Small intestine (tissue), 7 donors: ENCODE data around the gene NDUFV1. TPM values are rescaled to one million over a fixed set of nuclear protein-coding genes. Genes with fewer than 3 reads are reported as not detected.
"Not testable (repeated sequence)": the region's sequence is repeated elsewhere in the genome, so short reads cannot be mapped to it uniquely, and the experiment has no call there.

Source experiments
- DNase-seq, 2 donors: peaks; one replicate each; pipeline versions ENCODE4 v3.0.0 to v3.0.0-alpha.2; 2013
- FAIRE-seq: peaks from 2 replicates; lab custom pipeline; 2012; peaks lifted over from hg19 to GRCh38; lab: Jason Lieb, UNC
- H3K27ac ChIP-seq, 3 donors: one replicate each; pipeline ENCODE4 v1.5.1; 2013; ENCODE audit warnings: low read length in 2 of 3, mild to moderate bottlenecking in 2 of 3, control low read depth in 1 of 3, inconsistent platforms in 1 of 3, low read depth in 1 of 3, moderate library complexity in 1 of 3
- H3K27me3 ChIP-seq, 3 donors: one replicate each; pipeline ENCODE4 v1.6.1; 2013; ENCODE audit warnings: low read length in 3 of 3, inconsistent platforms in 1 of 3; ENCODE audit not compliant: control insufficient read depth in 3 of 3, insufficient read depth in 3 of 3
- H3K36me3 ChIP-seq, 3 donors: one replicate each; pipeline ENCODE4 v1.6.1; 2013; ENCODE audit warnings: low read length in 3 of 3, inconsistent platforms in 1 of 3, low read depth in 1 of 3, mild to moderate bottlenecking in 1 of 3, moderate library complexity in 1 of 3; ENCODE audit not compliant: control insufficient read depth in 3 of 3, insufficient read depth in 2 of 3
- H3K4me1 ChIP-seq, 3 donors: one replicate each; pipeline ENCODE4 v1.6.1; 2013; ENCODE audit warnings: low read length in 2 of 3, inconsistent platforms in 1 of 3, low read depth in 1 of 3, mild to moderate bottlenecking in 1 of 3, moderate library complexity in 1 of 3; ENCODE audit not compliant: control insufficient read depth in 3 of 3, insufficient read depth in 2 of 3
- H3K4me3 ChIP-seq, 3 donors: one replicate each; pipeline ENCODE4 v1.5.1; 2013; ENCODE audit warnings: low read length in 3 of 3, control low read depth in 1 of 3, inconsistent platforms in 1 of 3, low read depth in 1 of 3, mild to moderate bottlenecking in 1 of 3, moderate library complexity in 1 of 3
- H3K9me3 ChIP-seq, 2 donors: one replicate each; pipeline ENCODE4 v1.6.1; 2013; ENCODE audit warnings: low read depth in 1 of 2, low read length in 1 of 2; ENCODE audit not compliant: control insufficient read depth in 2 of 2, insufficient read depth in 1 of 2
- WGBS, 3 donors: extraction: QIAGEN DNeasy Blood & Tissue Kit; methylation state at CpG; one replicate each; pipeline ENCODE4 v1.1.7; 2013; 5-methylcytosine and 5-hydroxymethylcytosine counted together
- polyA plus RNA-seq, 4 donors: library from polyadenylated mRNA; stranded (reverse) in 3 of 4; unstranded in 1 of 4; fragments of 200-250 nt in 3 of 4; fragments of 120-200 nt in 1 of 4; gene quantifications; one replicate each; pipeline versions ENCODE4 v1.2.1 to v1.2.3, GENCODE V29; 2013
- donor health status: healthy with polysubstance abuse.
- donor health status: control.
- donor health status: control.
- donor health status: Bipolar disorder and iron deficiency.
- donor health status: healthy.

NDUFV1 gene
- polyA plus RNA-seq, 4 donors = 170 to 361 (median 249) TPM

GRCh38 chr11:67651976-67652781, 45.4 kb downstream of the NDUFV1 start:
- peak overlapping the region; percentile 53 to 63 (median 58) for H3K27ac ChIP-seq
- no peak overlapping the region for H3K4me3 ChIP-seq
- H3K27me3 ChIP-seq = no peaks in the 10 kb centered on the region
- peaks cover 0 to 4% of the 10 kb centered on the region in 2 donors for H3K9me3 ChIP-seq
- no peaks in the 10 kb centered on the region for H3K36me3 ChIP-seq
- H3K4me1 ChIP-seq = peaks cover 0 to 41% (median 6%) of the 10 kb centered on the region in 3 donors
- DNase-seq (peak; percentile 72 to 92), FAIRE-seq (no peak)
- WGBS, 3 donors = 15 to 47% (median 36%) methylated on average over 13 of the region's 13 CpGs

- no peak for FAIRE-seq
- H3K4me3 ChIP-seq = no peak overlapping the region
- DNase-seq = no peak
- H3K36me3 ChIP-seq = no peaks in the 10 kb centered on the region
- H3K9me3 ChIP-seq = peaks cover 0 to 4% of the 10 kb centered on the region in 2 donors
- peak overlapping the region; percentile 21 to 63 (median 58) for H3K27ac ChIP-seq
- peaks cover 0 to 32% (median 6%) of the 10 kb centered on the region in 3 donors for H3K4me1 ChIP-seq
- WGBS, 3 donors = 77% methylated on average over 15 of the region's 15 CpGs
- H3K27me3 ChIP-seq = no peaks in the 10 kb centered on the region
Observed at GRCh38 chr11:67652965-67653845, 46.5 kb downstream of the NDUFV1 start.

GRCh38 chr11:67654225-67654624, 47.5 kb downstream of the NDUFV1 start:
- 77 to 81% (median 81%) methylated on average over 9 of the region's 9 CpGs for WGBS, 3 donors
- Histone ChIP-seq H3K4me1 (peaks cover 0 to 23% (median 3%) of the 10 kb centered on the region in 3 donors), H3K36me3 (no peaks in the 10 kb centered on the region), H3K9me3 (peaks cover 0 to 4% of the 10 kb centered on the region in 2 donors), H3K27me3 (no peaks in the 10 kb centered on the region), H3K4me3 (no peak overlapping the region), H3K27ac (no peak overlapping the region)
- DNase-seq (no peak), FAIRE-seq (no peak)

GRCh38 chr11:67656278-67656922, 49.7 kb downstream of the NDUFV1 start:
- Histone ChIP-seq H3K4me1 (peaks cover 0 to 11% (median 0%) of the 10 kb centered on the region in 3 donors), H3K4me3 (no peak overlapping the region), H3K27ac (no peak overlapping the region), H3K27me3 (no peaks in the 10 kb centered on the region), H3K9me3 (peaks cover 0 to 4% of the 10 kb centered on the region in 2 donors), H3K36me3 (no peaks in the 10 kb centered on the region)
- FAIRE-seq (no peak), DNase-seq (no peak)
- WGBS, 3 donors = 89 to 94% (median 93%) methylated on average over 4 of the region's 4 CpGs

- WGBS, 3 donors = 30 to 43% (median 38%) methylated on average over 3 of the region's 3 CpGs
- Histone ChIP-seq H3K4me1 (peaks cover 0 to 5% (median 0%) of the 10 kb centered on the region in 3 donors), H3K9me3 (peaks cover 0 to 4% of the 10 kb centered on the region in 2 donors), H3K36me3 (no peaks in the 10 kb centered on the region), H3K4me3 (no peak overlapping the region), H3K27ac (no peak overlapping the region), H3K27me3 (no peaks in the 10 kb centered on the region)
- no peak for DNase-seq
- FAIRE-seq = no peak
Observed at GRCh38 chr11:67657300-67657699, 50.6 kb downstream of the NDUFV1 start.

- H3K4me1 ChIP-seq, FAIRE-seq, H3K27ac ChIP-seq, H3K36me3 ChIP-seq, H3K9me3 ChIP-seq, DNase-seq, H3K4me3 ChIP-seq, H3K27me3 ChIP-seq: not testable (repeated sequence)
- 51 to 64% (median 55%) methylated on average over 5 of the region's 5 CpGs for WGBS, 3 donors
Observed at GRCh38 chr11:67659651-67660165, 53.0 kb downstream of the NDUFV1 start.

- 62 to 71% (median 66%) methylated on average over 5 of the region's 5 CpGs for WGBS, 3 donors
- not testable (repeated sequence) for H3K4me3 ChIP-seq, H3K27ac ChIP-seq, H3K9me3 ChIP-seq, FAIRE-seq, DNase-seq, H3K36me3 ChIP-seq, H3K4me1 ChIP-seq, H3K27me3 ChIP-seq
Observed at GRCh38 chr11:67660752-67661151, 54.0 kb downstream of the NDUFV1 start.
